Type B pancreatic cell (in vitro differentiated cells): ENCODE data around the gene CACNA1C. TPM values are rescaled to one million over a fixed set of nuclear protein-coding genes. Genes with fewer than 3 reads are reported as not detected.
"Not testable (repeated sequence)": the region's sequence is repeated elsewhere in the genome, so short reads cannot be mapped to it uniquely, and the experiment has no call there.

ENCODE experiments used
- DNase-seq: peaks from one replicate; pipeline ENCODE4 v3.0.0; 2021; ENCODE audit warnings: mixed read lengths; ENCODE audit not compliant: unreplicated experiment; ENCODE audit errors: extremely low spot score
- H3K27ac Mint-ChIP-seq: 2 replicates; pipeline ENCODE4 v1.8.0; 2021; ENCODE audit warnings: mild to moderate bottlenecking, mixed read lengths
- H3K27me3 Mint-ChIP-seq: 2 replicates; pipeline ENCODE4 v1.8.0; 2021; ENCODE audit warnings: mixed read lengths
- H3K36me3 Mint-ChIP-seq: 2 replicates; pipeline ENCODE4 v1.8.0; 2021; ENCODE audit warnings: mixed read lengths
- H3K4me1 Mint-ChIP-seq: one replicate; pipeline ENCODE4 v1.8.0; 2021; ENCODE audit warnings: mixed read lengths; ENCODE audit not compliant: unreplicated experiment
- H3K4me3 Mint-ChIP-seq: 2 replicates; pipeline ENCODE4 v1.8.0; 2021; ENCODE audit warnings: mild to moderate bottlenecking, mixed read lengths
- H3K9me3 Mint-ChIP-seq: 2 replicates; pipeline ENCODE4 v1.8.0; 2021; ENCODE audit warnings: mixed read lengths
- total RNA-seq: library from RNA; stranded (reverse); gene quantifications from 2 replicates; pipeline ENCODE4 v1.2.1, GENCODE V29; 2021; ENCODE audit warnings: low replicate concordance
- TF ChIP-seq, protein P1 (sequence below): fragments of 200-600 bp; sonication (generic); conservative IDR thresholded peaks from 2 replicates; pipeline ENCODE4 v1.5.0; 2021; ENCODE audit warnings: antibody characterized with exemption, mild to moderate bottlenecking

Gene CACNA1C
- total RNA-seq, 1 donor from 2014 or later: 14.3 TPM

- Mint-ChIP-seq H3K4me1 (peaks cover 3% of the 10 kb centered on the region), H3K36me3 (peaks cover 18% of the 10 kb centered on the region), H3K4me3 (no peak overlapping the region), H3K27ac (no peak overlapping the region), H3K27me3 (peaks cover 19% of the 10 kb centered on the region), H3K9me3 (no peaks in the 10 kb centered on the region)
- TF ChIP-seq, protein P1, sequence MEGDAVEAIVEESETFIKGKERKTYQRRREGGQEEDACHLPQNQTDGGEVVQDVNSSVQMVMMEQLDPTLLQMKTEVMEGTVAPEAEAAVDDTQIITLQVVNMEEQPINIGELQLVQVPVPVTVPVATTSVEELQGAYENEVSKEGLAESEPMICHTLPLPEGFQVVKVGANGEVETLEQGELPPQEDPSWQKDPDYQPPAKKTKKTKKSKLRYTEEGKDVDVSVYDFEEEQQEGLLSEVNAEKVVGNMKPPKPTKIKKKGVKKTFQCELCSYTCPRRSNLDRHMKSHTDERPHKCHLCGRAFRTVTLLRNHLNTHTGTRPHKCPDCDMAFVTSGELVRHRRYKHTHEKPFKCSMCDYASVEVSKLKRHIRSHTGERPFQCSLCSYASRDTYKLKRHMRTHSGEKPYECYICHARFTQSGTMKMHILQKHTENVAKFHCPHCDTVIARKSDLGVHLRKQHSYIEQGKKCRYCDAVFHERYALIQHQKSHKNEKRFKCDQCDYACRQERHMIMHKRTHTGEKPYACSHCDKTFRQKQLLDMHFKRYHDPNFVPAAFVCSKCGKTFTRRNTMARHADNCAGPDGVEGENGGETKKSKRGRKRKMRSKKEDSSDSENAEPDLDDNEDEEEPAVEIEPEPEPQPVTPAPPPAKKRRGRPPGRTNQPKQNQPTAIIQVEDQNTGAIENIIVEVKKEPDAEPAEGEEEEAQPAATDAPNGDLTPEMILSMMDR: no peak
- no peak for DNase-seq
Observed at GRCh38 chr12:2125651-2126522, 73.1 kb downstream of the CACNA1C start.

DNA sequence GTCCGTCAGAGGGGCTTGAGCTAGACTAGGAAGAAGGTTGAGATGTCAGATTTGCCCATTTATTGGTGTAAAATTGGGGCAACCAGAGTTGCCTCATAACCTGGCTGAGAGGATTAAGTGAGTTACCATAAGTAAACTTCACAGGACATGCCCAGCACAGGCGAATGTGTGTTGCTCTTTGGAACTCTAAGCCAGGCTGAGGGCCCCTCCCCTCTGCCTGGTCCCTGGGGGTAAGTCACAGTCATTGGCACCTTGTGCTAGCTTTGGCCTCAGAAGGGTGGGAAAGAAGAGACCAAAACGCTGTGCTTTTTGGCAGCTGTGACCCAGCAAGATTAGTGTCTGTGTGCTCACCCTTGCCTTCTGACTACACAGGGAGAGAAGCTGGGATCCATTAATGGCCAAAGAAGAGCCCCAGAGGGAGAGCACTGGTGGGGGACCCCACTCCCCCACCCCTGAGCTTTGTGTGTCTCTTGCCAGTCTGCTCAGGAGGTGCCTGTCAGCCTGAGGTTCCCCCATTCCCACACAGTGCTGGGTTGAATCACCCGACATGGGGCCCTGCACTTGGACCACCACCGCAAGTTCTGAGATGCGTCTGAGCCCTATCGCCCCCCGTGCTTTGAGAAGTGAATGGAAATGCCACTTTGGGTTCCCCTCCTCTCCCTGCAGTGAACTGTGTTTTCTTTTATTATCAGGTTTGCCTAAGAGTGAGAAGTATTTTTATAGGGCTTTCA is 74.1 kb downstream of the CACNA1C start:
- H3K27ac Mint-ChIP-seq: no peak overlapping the region
- H3K4me1 Mint-ChIP-seq: peaks cover 3% of the 10 kb centered on the region
- no peak overlapping the region for H3K4me3 Mint-ChIP-seq
- H3K9me3 Mint-ChIP-seq: no peaks in the 10 kb centered on the region
- TF ChIP-seq, protein P1: no peak
- no peak for DNase-seq
- H3K27me3 Mint-ChIP-seq: peaks cover 19% of the 10 kb centered on the region
- H3K36me3 Mint-ChIP-seq: peaks cover 18% of the 10 kb centered on the region

DNA sequence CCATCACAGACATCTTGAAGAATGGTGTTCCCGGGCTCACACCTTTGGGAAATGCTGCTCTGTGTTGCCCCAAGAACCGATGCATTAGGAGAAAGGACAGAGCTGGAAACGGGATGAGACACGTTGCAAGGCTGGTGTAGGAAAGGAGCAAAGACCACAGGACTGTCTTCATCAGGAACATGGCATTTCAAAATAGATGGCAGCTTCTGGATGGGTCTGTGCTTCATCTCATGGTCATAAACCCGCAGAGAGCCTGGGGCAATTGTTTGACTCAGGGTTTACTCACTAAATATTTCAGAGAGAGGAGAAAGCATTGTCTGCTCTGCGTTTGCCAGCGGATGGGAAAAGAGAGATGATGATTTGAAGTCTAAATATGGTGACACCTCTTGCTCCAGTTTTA is 76.3 kb downstream of the CACNA1C start:
- TF ChIP-seq, protein P1: no peak
- Mint-ChIP-seq H3K9me3 (no peaks in the 10 kb centered on the region), H3K4me1 (peaks cover 3% of the 10 kb centered on the region), H3K27ac (no peak overlapping the region), H3K4me3 (no peak overlapping the region), H3K27me3 (peaks cover 19% of the 10 kb centered on the region), H3K36me3 (peaks cover 17% of the 10 kb centered on the region)
- no peak for DNase-seq

DNA sequence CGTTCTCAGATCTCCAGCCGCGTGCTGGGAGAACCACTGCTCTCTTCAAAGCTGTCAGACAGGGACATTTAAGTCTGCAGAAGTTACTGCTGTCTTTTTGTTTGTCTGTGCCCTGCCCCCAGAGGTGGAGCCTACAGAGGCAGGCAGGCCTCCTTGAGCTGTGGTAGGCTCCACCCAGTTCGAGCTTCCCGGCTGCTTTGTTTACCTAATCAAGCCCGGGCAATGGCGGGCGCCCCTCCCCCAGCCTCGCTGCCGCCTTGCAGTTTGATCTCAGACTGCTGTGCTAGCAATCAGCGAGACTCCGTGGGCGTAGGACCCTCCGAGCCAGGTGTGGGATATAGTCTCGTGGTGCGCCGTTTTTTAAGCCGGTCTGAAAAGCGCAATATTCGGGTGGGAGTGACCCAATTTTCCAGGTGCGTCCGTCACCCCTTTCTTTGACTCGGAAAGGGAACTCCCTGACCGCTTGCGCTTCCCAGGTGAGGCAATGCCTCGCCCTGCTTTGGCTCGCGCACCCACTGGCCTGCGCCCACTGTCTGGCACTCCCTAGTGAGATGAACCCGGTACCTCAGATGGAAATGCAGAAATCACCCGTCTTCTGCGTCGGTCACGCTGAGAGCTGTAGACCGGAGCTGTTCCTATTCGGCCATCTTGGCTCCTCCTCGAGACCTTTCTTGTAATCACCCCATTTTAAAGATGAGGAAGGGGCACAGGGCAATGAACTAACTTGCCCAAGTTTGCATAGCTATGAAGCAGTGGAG is 83.1 kb downstream of the CACNA1C start:
- H3K27me3 Mint-ChIP-seq, H3K9me3 Mint-ChIP-seq, H3K4me1 Mint-ChIP-seq, DNase-seq: not testable (repeated sequence)
- Mint-ChIP-seq H3K4me3 (peak overlapping the region; percentile 81), H3K36me3 (peaks cover 13% of the 10 kb centered on the region), H3K27ac (peak overlapping the region; percentile 30)

DNA sequence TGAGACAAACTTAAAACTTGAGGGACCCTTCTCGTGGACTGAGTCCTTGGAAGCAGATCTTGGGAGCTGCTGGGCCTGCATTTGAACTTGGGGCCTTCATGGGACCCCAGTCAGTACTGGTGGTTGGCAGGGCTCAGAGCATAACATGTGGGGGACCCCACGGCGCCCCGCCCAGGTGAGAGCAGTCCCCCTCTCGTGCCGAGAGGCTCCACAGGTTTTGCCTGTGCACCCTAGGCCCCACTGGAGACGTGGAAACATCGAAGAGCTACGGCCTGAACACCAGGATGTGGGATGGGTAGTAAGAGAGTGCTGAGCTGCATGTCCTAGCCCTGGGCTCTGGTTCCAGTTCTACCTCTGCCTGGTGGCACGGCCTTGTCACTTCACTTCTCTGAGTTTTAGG is 84.1 kb downstream of the CACNA1C start:
- Mint-ChIP-seq H3K27ac (no peak overlapping the region), H3K4me3 (no peak overlapping the region), H3K9me3 (no peaks in the 10 kb centered on the region), H3K36me3 (peaks cover 13% of the 10 kb centered on the region), H3K27me3 (peaks cover 3% of the 10 kb centered on the region), H3K4me1 (no peaks in the 10 kb centered on the region)
- DNase-seq: no peak
- TF ChIP-seq, protein P1: no peak
